A375 (cell line): ENCODE data around the gene IGFBP6. TPM values are rescaled to one million over a fixed set of nuclear protein-coding genes. Genes with fewer than 3 reads are reported as not detected.

Experiments used
- small RNA-seq: library from RNA; depleted of rRNA; stranded (forward); fragments of <200 nt; gene quantifications from one replicate; pipeline ENCODE3, GENCODE V24; 2014
- total RNA-seq: library from RNA; depleted of rRNA; stranded (reverse); fragments of >200 nt; shearing (Covaris generic); gene quantifications from 2 replicates; pipeline ENCODE4 v1.2.3, GENCODE V29; 2014; rRNA removed

Gene IGFBP6
- 321 and 347 TPM in 2 replicates for total RNA-seq

GRCh38 chr12:53097564-53098353 is at the start of gene IGFBP6:
TSS of gene IGFBP6 (plus strand) at chr12:53097667. CDS start at chr12:53097718, 51 bp downstream.

GRCh38 chr12:53049571-53050318 is 47.7 kb upstream of the IGFBP6 start, which contains the start of gene TNS2:
TSS of gene TNS2 (plus strand) at chr12:53050065. CDS start at chr12:53050186, 121 bp downstream.

GRCh38 chr12:53079226-53080117 is 18.0 kb upstream of the IGFBP6 start, which contains the start of gene SPRYD3:
TSS of gene SPRYD3 (minus strand) at chr12:53079390. CDS start at chr12:53079333, 57 bp downstream.

GRCh38 chr12:53102883-53103807 is 5.7 kb downstream of the IGFBP6 start, which contains the start of gene SOAT2:
TSS of gene SOAT2 (plus strand) at chr12:53103486. CDS start at chr12:53103578, 92 bp downstream.

Small RNA genes lying within 50 kb of the gene (small RNA-seq; reads per million reads assigned to genes)
- gene HIGD1AP1, result not detected
- gene MIR6757, result not detected
- not detected for gene RNU6-333P

Other genes starting within 250 kb of the IGFBP6 start
- not detected in 2 replicates for gene KRT78, start 248.7 kb upstream of the IGFBP6 start, total RNA-seq
- gene KRT8, start 192.6 kb upstream of the IGFBP6 start, total RNA-seq, result 32.2 and 33.6 TPM in 2 replicates
- 625 and 633 TPM in 2 replicates for gene KRT18, start 148.5 kb upstream of the IGFBP6 start, total RNA-seq
- 878 and 984 TPM in 2 replicates for gene EIF4B, start 91.2 kb upstream of the IGFBP6 start, total RNA-seq
- gene TNS2, start 47.6 kb upstream of the IGFBP6 start, total RNA-seq, result 31.3 and 35.0 TPM in 2 replicates
- gene SPRYD3, start 18.3 kb upstream of the IGFBP6 start, total RNA-seq, result 16.9 and 17.5 TPM in 2 replicates
- gene SOAT2, start 5.8 kb downstream of the IGFBP6 start, total RNA-seq, result 0.13 TPM in 1 of 2 replicates, not detected in the other
- gene ZNF740, start 83.1 kb downstream of the IGFBP6 start, total RNA-seq, result 23.5 and 26.3 TPM in 2 replicates
- 18.5 and 19.8 TPM in 2 replicates for gene CSAD, start 83.3 kb downstream of the IGFBP6 start, total RNA-seq
- gene ITGB7, start 109.6 kb downstream of the IGFBP6 start, total RNA-seq, result 2.2 and 5.1 TPM in 2 replicates
- gene RARG, start 134.5 kb downstream of the IGFBP6 start, total RNA-seq, result 31.3 and 36.8 TPM in 2 replicates
- gene ESPL1, start 170.6 kb downstream of the IGFBP6 start, total RNA-seq, result 26.7 and 33.5 TPM in 2 replicates
- gene PFDN5, start 197.9 kb downstream of the IGFBP6 start, total RNA-seq, result 589 and 598 TPM in 2 replicates
- 120 and 144 TPM in 2 replicates for gene MYG1, start 202.0 kb downstream of the IGFBP6 start, total RNA-seq
- gene AAAS, start 223.9 kb downstream of the IGFBP6 start, total RNA-seq, result 84.0 and 85.4 TPM in 2 replicates
- gene SP7, start 238.7 kb downstream of the IGFBP6 start, total RNA-seq, result not detected in 2 replicates